Right cardiac atrium (tissue), 5 donors: ENCODE results near the gene NPC1. TPM values are rescaled to one million over a fixed set of nuclear protein-coding genes. Genes with fewer than 3 reads are reported as not detected.
A peak's percentile ranks its signal among the peaks of the same experiment; 100 is the strongest.
"Not testable (repeated sequence)": the region's sequence is repeated elsewhere in the genome, so short reads cannot be mapped to it uniquely, and the experiment has no call there.

ENCODE experiments used
- ATAC-seq, 2 donors: fragments of 200-7000 bp; cut with Tn5 transposase; one replicate each; pipeline versions ENCODE4 v1.8.0 to v1.9.1; 2020; ENCODE audit warnings: moderate library complexity in 2 of 2, mild to moderate bottlenecking in 1 of 2
- DNase-seq, 3 donors: peaks; one replicate each; pipeline ENCODE4 v3.0.0-alpha.2; 2020
- H3K27ac ChIP-seq: one replicate; pipeline ENCODE4 v1.5.1; 2013; ENCODE audit warnings: mild to moderate bottlenecking, low read length, control low read depth, moderate library complexity
- H3K27me3 ChIP-seq: one replicate; pipeline ENCODE4 v1.6.1; 2013; ENCODE audit not compliant: control insufficient read depth, insufficient read depth
- H3K4me1 ChIP-seq: one replicate; pipeline ENCODE4 v1.6.1; 2013; ENCODE audit warnings: low read length; ENCODE audit not compliant: control insufficient read depth, insufficient read depth
- H3K4me3 ChIP-seq: one replicate; pipeline ENCODE4 v1.5.1; 2013; ENCODE audit warnings: low read length, control low read depth
- H3K9me3 ChIP-seq: one replicate; pipeline ENCODE4 v1.6.1; 2013; ENCODE audit warnings: low read length; ENCODE audit not compliant: control insufficient read depth
- WGBS: extraction: QIAGEN DNeasy Blood & Tissue Kit; methylation state at CpG from one replicate; pipeline ENCODE4 v1.1.7; 2013; 5-methylcytosine and 5-hydroxymethylcytosine counted together
- intact Hi-C, 4 donors: fragments of 100-400 bp; cut with DNase I; formaldehyde crosslinking; loops; one replicate each; pipeline versions ENCODE4 v1.11.0 to v1.14.0; 2022 to 2023
- polyA plus RNA-seq: library from polyadenylated mRNA; stranded (reverse); fragments of 200-250 nt; gene quantifications from one replicate; pipeline ENCODE4 v1.2.3, GENCODE V29; 2013
- total RNA-seq, 4 donors: library from RNA; stranded (reverse); fragmentation: NEBNext Ultra II Directional; extraction: Animal tissue kit (Norgen Biotek cat#: 25700); gene quantifications; one replicate each; pipeline ENCODE4 v1.2.1, GENCODE V29; 2021
- donor health status: healthy with polysubstance abuse.
- donor health status: DM: no; HTN: yes; CAD: no.
- donor health status: DM: no; HTN: no; CAD: no.
- donor health status: DM: no; HTN: yes; CAD: no; lungs with severe emphysema.
- donor health status: DM: yes; HTN: yes; CAD: no.

NPC1 gene
- total and polyA plus RNA-seq, 5 donors = 12.8 to 22.1 (median 13.4) TPM

- Histone ChIP-seq H3K9me3 (no peaks in the 10 kb centered on the region), H3K27ac (no peak overlapping the region), H3K4me1 (no peaks in the 10 kb centered on the region), H3K4me3 (no peak overlapping the region), H3K27me3 (no peaks in the 10 kb centered on the region)
- DNase-seq (no peak), ATAC-seq (no peak)
- WGBS = 47% methylated on average over 11 of the region's 11 CpGs
- intact Hi-C loops = no loop called here
Measured at GRCh38 chr18:23499291-23499781, 87.0 kb downstream of the NPC1 start.

GRCh38 chr18:23498877-23499276, 87.4 kb downstream of the NPC1 start:
- H3K4me3 ChIP-seq = no peak overlapping the region
- intact Hi-C loops = no loop called here

GRCh38 chr18:23498117-23498516, 88.2 kb downstream of the NPC1 start:
- no peak for ATAC-seq
- no peaks in the 10 kb centered on the region for H3K4me1 ChIP-seq
- no peaks in the 10 kb centered on the region for H3K27me3 ChIP-seq
- no peak overlapping the region for H3K27ac ChIP-seq
- no peak for DNase-seq
- WGBS = 82% methylated on average over 2 of the region's 2 CpGs
- H3K9me3 ChIP-seq = no peaks in the 10 kb centered on the region
- H3K4me3 ChIP-seq = no peak overlapping the region
- intact Hi-C loops = no loop called here

More at GRCh38 chr18:23498877-23499276, 87.4 kb downstream of the NPC1 start:
- WGBS = 27% methylated on average over 5 of the region's 5 CpGs
- Histone ChIP-seq H3K4me1 (no peaks in the 10 kb centered on the region), H3K27ac (no peak overlapping the region), H3K27me3 (no peaks in the 10 kb centered on the region), H3K9me3 (no peaks in the 10 kb centered on the region)
- peak; percentile 58 to 81 (median 65) for DNase-seq
- ATAC-seq = no peak

GRCh38 chr18:23495723-23496440, 90.4 kb downstream of the NPC1 start:
- Histone ChIP-seq H3K4me3 (no peak overlapping the region), H3K27me3 (no peaks in the 10 kb centered on the region), H3K9me3 (no peaks in the 10 kb centered on the region), H3K4me1 (no peaks in the 10 kb centered on the region), H3K27ac (no peak overlapping the region)
- DNase-seq (peak in 2 of 3 donors; percentile 22 to 57), ATAC-seq (peak; percentile 75 to 84)
- intact Hi-C loops = no loop called here
- 54% methylated on average over 12 of the region's 12 CpGs for WGBS

GRCh38 chr18:23494992-23495391, 91.3 kb downstream of the NPC1 start:
- H3K4me1 ChIP-seq = no peaks in the 10 kb centered on the region
- ATAC-seq (no peak), DNase-seq (no peak)
- no peaks in the 10 kb centered on the region for H3K9me3 ChIP-seq
- no peak overlapping the region for H3K4me3 ChIP-seq
- intact Hi-C loops = no loop called here
- WGBS = 91% methylated on average over 1 of the region's 1 CpG
- H3K27ac ChIP-seq = no peak overlapping the region
- no peaks in the 10 kb centered on the region for H3K27me3 ChIP-seq

GRCh38 chr18:23493654-23494053, 92.7 kb downstream of the NPC1 start:
- Histone ChIP-seq H3K27me3 (no peaks in the 10 kb centered on the region), H3K27ac (no peak overlapping the region), H3K4me3 (no peak overlapping the region), H3K4me1 (no peaks in the 10 kb centered on the region), H3K9me3 (no peaks in the 10 kb centered on the region)
- WGBS = 80% methylated on average over 1 of the region's 1 CpG
- no peak for DNase-seq
- intact Hi-C loops = no loop called here
- ATAC-seq = no peak

- ATAC-seq = peak in 1 of 2 donors; percentile 33
- 74% methylated on average over 5 of the region's 5 CpGs for whole genome bisulfite sequencing
- peak in 2 of 3 donors; percentile 41 to 66 for DNase-seq
- H3K9me3 ChIP-seq, H3K27me3 ChIP-seq, H3K27ac ChIP-seq, intact Hi-C loops, H3K4me1 ChIP-seq, H3K4me3 ChIP-seq: not testable (repeated sequence)
Measured at GRCh38 chr18:23489586-23489985, 96.7 kb downstream of the NPC1 start.

- DNase-seq (peak in 2 of 3 donors; percentile 24 to 53), ATAC-seq (peak; percentile 38 to 67)
- 49% methylated on average over 14 of the region's 14 CpGs for WGBS
- Histone ChIP-seq H3K4me1 (no peaks in the 10 kb centered on the region), H3K27me3 (no peaks in the 10 kb centered on the region), H3K4me3 (peak overlapping the region; percentile 20), H3K9me3 (no peaks in the 10 kb centered on the region), H3K27ac (no peak overlapping the region)
- intact Hi-C loops = no loop called here
Measured at GRCh38 chr18:23487738-23488570, 98.4 kb downstream of the NPC1 start.

- intact Hi-C loops = no loop called here
- ATAC-seq (no peak), DNase-seq (no peak)
- 93% methylated on average over 7 of the region's 7 CpGs for WGBS
- no peaks in the 10 kb centered on the region for H3K9me3 ChIP-seq
- H3K4me3 ChIP-seq = no peak overlapping the region
- H3K4me1 ChIP-seq = no peaks in the 10 kb centered on the region
- H3K27me3 ChIP-seq = no peaks in the 10 kb centered on the region
- H3K27ac ChIP-seq = no peak overlapping the region
Measured at GRCh38 chr18:23485386-23485785, 100.9 kb downstream of the NPC1 start.

- ATAC-seq (no peak), DNase-seq (no peak)
- Histone ChIP-seq H3K4me1 (no peaks in the 10 kb centered on the region), H3K9me3 (no peaks in the 10 kb centered on the region), H3K27ac (no peak overlapping the region), H3K27me3 (no peaks in the 10 kb centered on the region), H3K4me3 (no peak overlapping the region)
- 65% methylated on average over 8 of the region's 8 CpGs for WGBS
- intact Hi-C loops = no loop called here
Measured at GRCh38 chr18:23484561-23485182, 101.6 kb downstream of the NPC1 start.
